Left lung (tissue), 10 donors: ENCODE data around the gene CFAP210. TPM values are rescaled to one million over a fixed set of nuclear protein-coding genes. Genes with fewer than 3 reads are reported as not detected.

ENCODE experiments used
- ATAC-seq: fragments of 200-7000 bp; cut with Tn5 transposase; one replicate; pipeline ENCODE4 v1.9.1; 2020; ENCODE audit warnings: moderate library complexity
- DNase-seq, 4 donors: peaks; one replicate each; pipeline ENCODE4 v3.0.0-alpha.2; 2013 to 2020
- H3K27ac ChIP-seq, 2 donors: fragments of 200-600 bp; sonication (generic) in 1 of 2; one replicate each; pipeline versions ENCODE4 v1.5.0 to v1.8.0; 2020 to 2021
- H3K27me3 ChIP-seq, 2 donors: fragments of 200-600 bp; sonication (generic) in 1 of 2; one replicate each; pipeline versions ENCODE4 v1.5.0 to v1.8.0; 2020 to 2021
- H3K36me3 ChIP-seq, 2 donors: fragments of 200-600 bp; sonication (generic) in 1 of 2; one replicate each; pipeline versions ENCODE4 v1.5.0 to v1.8.0; 2020 to 2021
- H3K4me1 ChIP-seq, 2 donors: fragments of 200-600 bp; one replicate each; pipeline ENCODE4 v1.8.0; 2021
- H3K4me3 ChIP-seq, 2 donors: fragments of 200-600 bp; sonication (generic) in 1 of 2; one replicate each; pipeline versions ENCODE4 v1.5.0 to v1.8.0; 2020 to 2021; ENCODE audit warnings: mild to moderate bottlenecking in 1 of 2
- H3K9me3 ChIP-seq, 2 donors: fragments of 200-600 bp; sonication (generic) in 1 of 2; one replicate each; pipeline versions ENCODE4 v1.5.0 to v1.8.0; 2020 to 2021
- intact Hi-C, 2 donors: fragments of 100-400 bp; cut with DNase I; formaldehyde crosslinking; loops; one replicate each; pipeline versions ENCODE4 v1.11.2 to v1.14.2; 2022
- polyA plus RNA-seq, 6 donors: library from polyadenylated mRNA; unstranded; fragments of 120-200 nt; gene quantifications; one replicate each; pipeline ENCODE4 v1.2.1, GENCODE V29; 2013; ENCODE audit not compliant: insufficient read length in 6 of 6
- total RNA-seq, 2 donors: library from RNA; stranded (reverse); fragmentation: NEBNext Ultra II Directional; extraction: Animal tissue kit (Norgen Biotek cat#: 25700); gene quantifications; one replicate each; pipeline ENCODE4 v1.2.1, GENCODE V29; 2021
- TF ChIP-seq, protein P1 (sequence below), 2 donors: fragments of 200-600 bp; sonication (generic) in 1 of 2; IDR thresholded peaks; one replicate each; pipeline versions ENCODE4 v1.5.0 to v1.8.0; 2021; ENCODE audit warnings: antibody characterized with exemption in 2 of 2
- donor health status: DM: no; HTN: yes; CAD: no.
- donor health status: DM: no; HTN: no; CAD: no.

The CFAP210 gene
- total and polyA plus RNA-seq, 8 donors, result 0.68 to 4.0 (median 2.2) TPM; not detected in 1

DNA sequence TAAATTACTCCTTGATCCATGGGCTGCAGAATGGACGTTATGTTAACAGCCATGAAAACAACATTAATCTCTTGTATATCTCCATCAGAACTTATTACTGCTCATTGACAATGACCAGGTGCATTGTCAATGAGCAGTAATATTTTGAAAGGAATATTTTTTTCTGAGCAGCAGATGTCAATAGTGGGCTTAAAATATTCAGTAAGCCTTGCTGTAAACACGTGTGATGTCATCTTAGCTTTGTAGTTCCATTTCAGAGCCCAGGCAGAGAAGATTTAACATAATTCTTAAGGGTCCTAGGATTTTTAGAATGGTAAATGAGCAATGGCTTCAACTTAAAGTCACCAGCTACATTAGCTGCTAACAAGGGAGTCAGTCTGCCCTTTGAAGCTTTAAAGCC is 26.6 kb downstream of the CFAP210 start:
- intact Hi-C loops, result no loop called here
- ATAC-seq, result no peak
- Histone ChIP-seq H3K36me3 (no peaks in the 10 kb centered on the region), H3K27ac (no peak overlapping the region), H3K27me3 (no peaks in the 10 kb centered on the region), H3K9me3 (no peaks in the 10 kb centered on the region), H3K4me1 (no peaks in the 10 kb centered on the region), H3K4me3 (no peak overlapping the region)
- TF ChIP-seq, protein P1, sequence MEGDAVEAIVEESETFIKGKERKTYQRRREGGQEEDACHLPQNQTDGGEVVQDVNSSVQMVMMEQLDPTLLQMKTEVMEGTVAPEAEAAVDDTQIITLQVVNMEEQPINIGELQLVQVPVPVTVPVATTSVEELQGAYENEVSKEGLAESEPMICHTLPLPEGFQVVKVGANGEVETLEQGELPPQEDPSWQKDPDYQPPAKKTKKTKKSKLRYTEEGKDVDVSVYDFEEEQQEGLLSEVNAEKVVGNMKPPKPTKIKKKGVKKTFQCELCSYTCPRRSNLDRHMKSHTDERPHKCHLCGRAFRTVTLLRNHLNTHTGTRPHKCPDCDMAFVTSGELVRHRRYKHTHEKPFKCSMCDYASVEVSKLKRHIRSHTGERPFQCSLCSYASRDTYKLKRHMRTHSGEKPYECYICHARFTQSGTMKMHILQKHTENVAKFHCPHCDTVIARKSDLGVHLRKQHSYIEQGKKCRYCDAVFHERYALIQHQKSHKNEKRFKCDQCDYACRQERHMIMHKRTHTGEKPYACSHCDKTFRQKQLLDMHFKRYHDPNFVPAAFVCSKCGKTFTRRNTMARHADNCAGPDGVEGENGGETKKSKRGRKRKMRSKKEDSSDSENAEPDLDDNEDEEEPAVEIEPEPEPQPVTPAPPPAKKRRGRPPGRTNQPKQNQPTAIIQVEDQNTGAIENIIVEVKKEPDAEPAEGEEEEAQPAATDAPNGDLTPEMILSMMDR (IDR thresholded peaks at IDR 0.05), result no peak
- DNase-seq, result no peak

DNA sequence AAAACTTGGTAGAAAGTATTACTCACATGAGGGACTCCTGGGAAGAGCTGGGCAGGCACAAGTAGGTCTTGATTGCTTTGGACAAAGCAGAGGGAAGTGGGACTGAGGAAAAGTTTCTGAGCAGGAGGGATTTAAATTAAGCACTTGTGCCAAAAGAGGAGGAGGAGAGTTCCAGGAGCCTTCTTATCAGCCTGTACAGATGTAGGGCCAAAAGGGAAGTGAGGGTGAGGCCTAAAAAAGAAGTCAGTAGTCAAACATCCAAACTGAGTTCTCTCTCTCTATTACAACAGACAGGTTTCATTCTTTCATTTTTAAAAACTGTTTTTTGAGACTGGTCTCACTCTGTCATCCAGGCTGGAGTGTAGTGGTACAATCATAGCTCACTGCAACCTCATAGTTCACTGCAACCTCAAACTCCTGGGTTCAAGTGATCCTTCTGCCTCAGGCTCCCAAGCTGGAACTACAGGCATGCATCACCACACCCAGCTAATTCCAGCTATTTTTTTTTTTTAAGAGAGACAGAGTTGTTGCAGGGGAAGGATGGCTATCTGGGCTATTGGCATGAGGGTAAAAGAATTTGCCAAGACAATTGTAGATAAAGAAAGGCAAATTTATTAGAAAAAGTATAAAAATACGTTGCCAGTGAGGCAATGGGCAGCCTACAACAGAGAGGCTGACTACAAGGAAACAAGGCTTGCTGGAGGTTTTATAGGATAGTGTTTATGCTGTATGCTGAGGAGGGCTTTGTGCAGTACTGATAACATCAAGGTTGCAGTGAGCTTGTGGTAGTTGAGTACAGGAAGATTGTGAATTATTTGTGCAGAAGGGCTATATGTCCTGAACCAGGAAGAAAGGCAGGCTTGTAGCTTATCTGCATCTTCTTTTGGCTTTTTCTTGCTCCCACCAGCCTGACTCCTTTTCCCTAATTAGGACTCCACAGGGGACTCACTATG is 29.0 kb downstream of the CFAP210 start:
- ATAC-seq, result no peak
- no peak overlapping the region for H3K4me3 ChIP-seq
- no peaks in the 10 kb centered on the region for H3K27me3 ChIP-seq
- H3K9me3 ChIP-seq, result no peaks in the 10 kb centered on the region
- no peak overlapping the region for H3K27ac ChIP-seq
- H3K4me1 ChIP-seq, result no peaks in the 10 kb centered on the region
- no peaks in the 10 kb centered on the region for H3K36me3 ChIP-seq
- TF ChIP-seq, protein P1 (IDR thresholded peaks at IDR 0.05), result no peak
- DNase-seq, result no peak
- intact Hi-C loops, result no loop called here

DNA sequence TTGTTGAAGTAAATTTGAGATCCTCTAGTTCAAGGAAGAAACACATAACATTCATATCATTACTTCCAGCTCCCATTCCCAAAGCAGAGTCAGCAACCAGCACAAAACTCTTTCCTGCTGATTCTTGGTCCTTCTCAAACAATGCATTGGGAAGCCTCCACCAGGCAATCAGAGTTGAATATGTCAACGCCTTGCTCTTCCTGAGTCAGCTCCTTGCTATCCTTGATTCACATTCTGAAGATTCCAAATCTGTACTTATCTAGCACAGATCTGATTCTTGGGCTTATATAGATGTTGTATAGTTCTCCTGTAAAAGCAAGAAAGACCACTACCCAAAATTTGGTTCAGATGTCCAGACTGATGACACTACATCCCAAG is 29.6 kb downstream of the CFAP210 start:
- intact Hi-C loops, result no loop called here
- Histone ChIP-seq H3K27me3 (no peaks in the 10 kb centered on the region), H3K4me1 (no peaks in the 10 kb centered on the region), H3K9me3 (no peaks in the 10 kb centered on the region), H3K4me3 (no peak overlapping the region), H3K36me3 (no peaks in the 10 kb centered on the region), H3K27ac (no peak overlapping the region)
- no peak for DNase-seq
- no peak for ATAC-seq
- TF ChIP-seq, protein P1 (IDR thresholded peaks at IDR 0.05), result no peak

DNA sequence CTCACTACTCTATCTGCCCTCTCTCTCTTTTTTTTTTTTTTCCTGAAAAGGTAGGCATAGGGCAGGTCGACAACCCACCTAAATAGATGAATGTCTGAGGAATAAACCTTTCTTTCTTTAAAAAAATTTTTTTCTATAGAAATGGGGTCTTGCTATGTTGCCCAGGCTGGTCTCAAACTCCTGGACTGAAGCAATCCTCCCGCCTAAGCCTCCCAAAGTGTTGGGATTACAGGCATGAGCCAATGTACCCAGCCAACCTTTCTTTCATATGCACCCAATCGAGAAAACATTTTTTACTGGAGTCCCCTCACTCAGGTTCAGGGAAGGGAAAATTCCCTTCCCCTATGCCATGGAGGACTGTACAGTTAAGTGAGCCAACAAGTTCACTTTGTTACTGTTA is 31.0 kb downstream of the CFAP210 start:
- no peaks in the 10 kb centered on the region for H3K9me3 ChIP-seq
- TF ChIP-seq, protein P1 (IDR thresholded peaks at IDR 0.05), result no peak
- H3K27ac ChIP-seq, result no peak overlapping the region
- no peak for DNase-seq
- intact Hi-C loops, result no loop called here
- no peak for ATAC-seq
- no peaks in the 10 kb centered on the region for H3K27me3 ChIP-seq
- no peaks in the 10 kb centered on the region for H3K4me1 ChIP-seq
- H3K36me3 ChIP-seq, result no peaks in the 10 kb centered on the region
- H3K4me3 ChIP-seq, result no peak overlapping the region

DNA sequence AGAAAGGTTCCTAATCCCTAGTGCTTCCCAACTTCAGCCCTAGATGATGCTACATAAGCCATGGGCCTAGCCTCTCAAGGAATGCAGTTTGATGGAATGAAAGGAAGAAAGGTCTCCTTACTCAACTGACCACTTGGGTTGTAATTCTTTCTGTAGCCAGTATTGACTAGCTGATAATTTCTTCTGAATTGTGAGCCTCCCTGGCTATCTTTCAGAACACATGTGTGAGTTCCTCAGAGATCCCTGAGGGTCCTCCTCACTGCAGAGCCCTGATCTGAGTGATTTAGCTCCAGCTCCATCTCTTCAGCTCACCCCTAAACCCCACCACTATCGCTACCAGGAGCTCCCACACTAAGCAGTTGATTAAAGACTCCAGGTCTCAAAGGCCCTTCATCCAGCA is 31.5 kb downstream of the CFAP210 start:
- H3K27ac ChIP-seq, result no peak overlapping the region
- no peak overlapping the region for H3K4me3 ChIP-seq
- no peak for ATAC-seq
- H3K4me1 ChIP-seq, result no peaks in the 10 kb centered on the region
- no peaks in the 10 kb centered on the region for H3K27me3 ChIP-seq
- intact Hi-C loops, result no loop called here
- no peak for DNase-seq
- no peaks in the 10 kb centered on the region for H3K9me3 ChIP-seq
- no peaks in the 10 kb centered on the region for H3K36me3 ChIP-seq
- TF ChIP-seq, protein P1 (IDR thresholded peaks at IDR 0.05), result no peak
